ENCODE measurements around the gene TTC19.
"Not testable (repeated sequence)": the region's sequence is repeated elsewhere in the genome, so short reads cannot be mapped to it uniquely, and the experiment has no call there.

The TTC19 gene

GRCh38 chr17:16027708-16028584 is 28.3 kb downstream of the TTC19 start:
- DNase-seq (ENCODE audit: low spot score), result peak; percentile 72

GRCh38 chr17:16033729-16034349 is 34.2 kb downstream of the TTC19 start:
- DNase-seq (ENCODE audit: low spot score), result no peak

GRCh38 chr17:16036261-16036660 is 36.6 kb downstream of the TTC19 start:
- no peak for DNase-seq (ENCODE audit: low spot score)

- DNase-seq (ENCODE audit: low spot score), result no peak
These were observed 38.0 kb downstream of the TTC19 start for GRCh38 chr17:16037636-16038035.

GRCh38 chr17:16040710-16041251 is 41.2 kb downstream of the TTC19 start:
- DNase-seq (ENCODE audit: low spot score), result no peak

- DNase-seq (ENCODE audit: low spot score), result no peak
These were observed 44.9 kb downstream of the TTC19 start for GRCh38 chr17:16044487-16044886.

GRCh38 chr17:16046966-16047365 is 47.3 kb downstream of the TTC19 start:
- no peak for DNase-seq (ENCODE audit: low spot score)

GRCh38 chr17:16048811-16049449 is 49.3 kb downstream of the TTC19 start:
- no peak for DNase-seq (ENCODE audit: low spot score)

GRCh38 chr17:16050844-16051243 is 51.2 kb downstream of the TTC19 start:
- no peak for DNase-seq (ENCODE audit: low spot score)

GRCh38 chr17:16052486-16052885 is 52.9 kb downstream of the TTC19 start:
- DNase-seq (ENCODE audit: low spot score), result no peak

- DNase-seq (ENCODE audit: low spot score), result not testable (repeated sequence)
These were observed 55.5 kb downstream of the TTC19 start for GRCh38 chr17:16055139-16055538.

- no peak for DNase-seq (ENCODE audit: low spot score)
These were observed 62.0 kb downstream of the TTC19 start for GRCh38 chr17:16061631-16062030.

- no peak for DNase-seq (ENCODE audit: low spot score)
These were observed 66.5 kb downstream of the TTC19 start for GRCh38 chr17:16066125-16066524.

- DNase-seq (ENCODE audit: low spot score), result no peak
These were observed 68.7 kb downstream of the TTC19 start for GRCh38 chr17:16068323-16068722.

GRCh38 chr17:16072031-16072430 is 72.4 kb downstream of the TTC19 start:
- no peak for DNase-seq (ENCODE audit: low spot score)

- DNase-seq (ENCODE audit: low spot score), result no peak
These were observed 74.2 kb downstream of the TTC19 start for GRCh38 chr17:16073845-16074244.

- DNase-seq (ENCODE audit: low spot score), result no peak
These were observed 74.8 kb downstream of the TTC19 start for GRCh38 chr17:16074423-16074822.

- no peak for DNase-seq (ENCODE audit: low spot score)
These were observed 76.3 kb downstream of the TTC19 start for GRCh38 chr17:16075949-16076348.

Data from CD4-positive, alpha-beta T cell treated with Interleukin-15 for 4 hours (primary cell).